BJ (cell line): Measurements from ENCODE around the gene EPB41L2. TPM values are rescaled to one million over a fixed set of nuclear protein-coding genes. Genes with fewer than 3 reads are reported as not detected.

Experiments
- CTCF ChIA-PET: fragments of 350-600 bp; formaldehyde crosslinking; extraction: SDS; loops from one replicate; lab custom pipeline; 2021; ENCODE audit warnings: antibody characterized with exemption, inconsistent platforms; lab: Yijun Ruan, JAX
- POLR2A ChIA-PET: fragments of 300-600 bp; sonication (Branson Sonifier 250); formaldehyde crosslinking; extraction: SDS; loops from one replicate; lab custom pipeline; 2021; ENCODE audit warnings: antibody characterized with exemption; lab: Charles Lee
- DNase-seq: peaks from one replicate; pipeline ENCODE4 v3.0.0-alpha.2; 2011; ENCODE audit warnings: low read depth
- H3K27me3 ChIP-seq: 2 replicates; pipeline ENCODE4 v1.6.0; 2011; ENCODE audit warnings: low read length; ENCODE audit not compliant: control insufficient read depth, insufficient read depth
- H3K36me3 ChIP-seq: 2 replicates; pipeline ENCODE4 v1.5.1; 2011; ENCODE audit warnings: low read length; ENCODE audit not compliant: control insufficient read depth, insufficient read depth
- H3K4me3 ChIP-seq: 2 replicates; pipeline ENCODE4 v1.5.1; 2011; ENCODE audit warnings: low read depth, mild to moderate bottlenecking, control low read depth, low read length
- polyA plus RNA-seq: library from polyadenylated mRNA; depleted of rRNA; stranded (reverse); fragments of >200 nt; gene quantifications from 2 replicates; pipeline ENCODE4 v1.2.3, GENCODE V29; 2011
- TF ChIP-seq, protein P1 (sequence below): IDR thresholded peaks from 2 replicates; pipeline ENCODE4 v1.5.1; 2011; ENCODE audit warnings: low read depth, mild to moderate bottlenecking, control low read depth, inconsistent platforms, low read length, moderate library complexity; ENCODE audit not compliant: insufficient read depth

Gene EPB41L2
- polyA plus RNA-seq, 1 experiment = 24.5 TPM

DNA sequence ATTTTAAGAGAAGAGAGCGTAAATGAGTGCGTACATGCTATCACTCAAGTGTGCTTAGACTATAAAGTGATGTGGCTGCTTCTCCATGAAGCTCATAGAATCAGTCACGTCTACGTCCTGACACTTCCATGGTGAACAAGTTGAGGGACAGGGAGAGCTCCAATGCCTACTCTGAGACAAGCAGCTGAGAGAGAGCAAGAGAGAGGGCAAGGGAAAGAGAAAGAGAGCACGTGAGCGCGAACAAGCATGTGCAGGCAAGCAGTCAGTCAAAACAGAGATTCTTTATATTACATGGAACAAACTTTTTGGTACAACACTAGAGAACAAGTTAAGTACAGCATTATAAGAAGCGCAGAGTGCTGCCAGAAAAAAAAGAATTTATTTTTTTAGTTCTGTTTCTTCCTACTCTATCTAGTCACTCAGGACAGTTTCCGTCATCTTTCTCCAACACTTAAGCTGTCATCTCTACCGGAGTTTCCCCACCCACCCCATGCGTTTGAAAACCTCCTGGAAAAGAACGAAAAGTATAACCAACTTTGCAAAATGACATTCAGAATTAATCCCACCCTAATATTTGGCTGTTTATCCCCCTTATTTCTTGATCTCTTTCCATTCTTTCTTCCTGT is 61.8 kb downstream of the EPB41L2 start:
- ChIA-PET POLR2A (no interaction called here), CTCF (interaction anchor here (0.7 kb wide), 1 partner anchor 34 kb away, joined by 3 read pairs; no protein-coding TSS in a partner anchor)
- no peak overlapping the region for H3K4me3 ChIP-seq
- no peak for DNase-seq
- H3K27me3 ChIP-seq = no peaks in the 10 kb centered on the region
- TF ChIP-seq, protein P1, sequence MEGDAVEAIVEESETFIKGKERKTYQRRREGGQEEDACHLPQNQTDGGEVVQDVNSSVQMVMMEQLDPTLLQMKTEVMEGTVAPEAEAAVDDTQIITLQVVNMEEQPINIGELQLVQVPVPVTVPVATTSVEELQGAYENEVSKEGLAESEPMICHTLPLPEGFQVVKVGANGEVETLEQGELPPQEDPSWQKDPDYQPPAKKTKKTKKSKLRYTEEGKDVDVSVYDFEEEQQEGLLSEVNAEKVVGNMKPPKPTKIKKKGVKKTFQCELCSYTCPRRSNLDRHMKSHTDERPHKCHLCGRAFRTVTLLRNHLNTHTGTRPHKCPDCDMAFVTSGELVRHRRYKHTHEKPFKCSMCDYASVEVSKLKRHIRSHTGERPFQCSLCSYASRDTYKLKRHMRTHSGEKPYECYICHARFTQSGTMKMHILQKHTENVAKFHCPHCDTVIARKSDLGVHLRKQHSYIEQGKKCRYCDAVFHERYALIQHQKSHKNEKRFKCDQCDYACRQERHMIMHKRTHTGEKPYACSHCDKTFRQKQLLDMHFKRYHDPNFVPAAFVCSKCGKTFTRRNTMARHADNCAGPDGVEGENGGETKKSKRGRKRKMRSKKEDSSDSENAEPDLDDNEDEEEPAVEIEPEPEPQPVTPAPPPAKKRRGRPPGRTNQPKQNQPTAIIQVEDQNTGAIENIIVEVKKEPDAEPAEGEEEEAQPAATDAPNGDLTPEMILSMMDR = no peak
- no peaks in the 10 kb centered on the region for H3K36me3 ChIP-seq

GRCh38 chr6:131000544-131000943 is 62.5 kb downstream of the EPB41L2 start:
- TF ChIP-seq, protein P1 = no peak
- no peak for DNase-seq
- no peaks in the 10 kb centered on the region for H3K27me3 ChIP-seq
- ChIA-PET POLR2A (no interaction called here), CTCF (interaction anchor here (0.7 kb wide), 1 partner anchor 33 kb away, joined by 3 read pairs; no protein-coding TSS in a partner anchor)
- no peaks in the 10 kb centered on the region for H3K36me3 ChIP-seq
- H3K4me3 ChIP-seq = no peak overlapping the region

- DNase-seq = peak; percentile 19
- Histone ChIP-seq H3K27me3 (no peaks in the 10 kb centered on the region), H3K4me3 (no peak overlapping the region), H3K36me3 (no peaks in the 10 kb centered on the region)
- CTCF ChIA-PET = interaction anchor here (1.8 kb wide), 1 partner anchor 76 kb away, joined by 5 read pairs; no protein-coding TSS in a partner anchor
- TF ChIP-seq, protein P1 = no peak
- POLR2A ChIA-PET = no interaction called here
Measured at GRCh38 chr6:130997061-130997753, 65.8 kb downstream of the EPB41L2 start.

GRCh38 chr6:130996635-130997034 is 66.4 kb downstream of the EPB41L2 start:
- TF ChIP-seq, protein P1 = no peak
- no peak for DNase-seq
- POLR2A ChIA-PET = no interaction called here
- H3K36me3 ChIP-seq = no peaks in the 10 kb centered on the region
- CTCF ChIA-PET = no interaction called here
- H3K27me3 ChIP-seq = no peaks in the 10 kb centered on the region
- no peak overlapping the region for H3K4me3 ChIP-seq

GRCh38 chr6:130995783-130996447 is 67.1 kb downstream of the EPB41L2 start:
- POLR2A ChIA-PET = no interaction called here
- CTCF ChIA-PET = no interaction called here
- DNase-seq = no peak
- Histone ChIP-seq H3K27me3 (no peaks in the 10 kb centered on the region), H3K36me3 (no peaks in the 10 kb centered on the region), H3K4me3 (no peak overlapping the region)
- TF ChIP-seq, protein P1 = no peak
